Mesenchymal stem cell (in vitro differentiated cells and primary cell): ENCODE results near the gene GRHL1.
A peak's percentile ranks its signal among the peaks of the same experiment; 100 is the strongest.

Experiments
- DNase-seq: peaks from one replicate; pipeline ENCODE4 v3.0.0-alpha.2; 2013
- H2AFZ ChIP-seq: one replicate; pipeline ENCODE4 v1.6.1; 2013; ENCODE audit warnings: low read depth, mild to moderate bottlenecking, control low read depth, inconsistent platforms, low read length, moderate library complexity
- H2AK5ac ChIP-seq: 2 replicates; pipeline ENCODE4 v1.6.1; 2013; ENCODE audit warnings: low read length, moderate library complexity, mild to moderate bottlenecking, inconsistent platforms; ENCODE audit not compliant: severe bottlenecking
- H2BK120ac ChIP-seq: one replicate; pipeline ENCODE4 v1.6.1; 2013; ENCODE audit warnings: low read depth, mild to moderate bottlenecking, inconsistent platforms, low read length, moderate library complexity
- H2BK12ac ChIP-seq, 2 experiments: one replicate each; pipeline ENCODE4 v1.6.1; 2013; ENCODE audit warnings: inconsistent platforms in 2 of 2, low read length in 2 of 2, mild to moderate bottlenecking in 2 of 2, moderate library complexity in 2 of 2, control low read depth in 1 of 2
- H2BK15ac ChIP-seq: one replicate; pipeline ENCODE4 v1.6.1; 2013; ENCODE audit warnings: mild to moderate bottlenecking, low read depth, inconsistent platforms; ENCODE audit not compliant: poor library complexity, severe bottlenecking
- H2BK5ac ChIP-seq: 2 replicates; pipeline ENCODE4 v1.6.1; 2013; ENCODE audit warnings: low read depth, mild to moderate bottlenecking, low read length, control low read depth, inconsistent platforms; ENCODE audit not compliant: poor library complexity, severe bottlenecking
- H3K14ac ChIP-seq, 2 experiments: one replicate each; pipeline ENCODE4 v1.6.1; 2013; ENCODE audit warnings: inconsistent platforms in 2 of 2, low read length in 2 of 2, control low read depth in 1 of 2, mild to moderate bottlenecking in 1 of 2, moderate library complexity in 1 of 2
- H3K18ac ChIP-seq, 2 experiments: one replicate each; pipeline ENCODE4 v1.6.1; 2013; ENCODE audit warnings: inconsistent platforms in 2 of 2, low read length in 2 of 2, control low read depth in 1 of 2, low read depth in 1 of 2, mild to moderate bottlenecking in 1 of 2
- H3K23ac ChIP-seq, 2 experiments: one replicate each; pipeline ENCODE4 v1.6.1; 2013; ENCODE audit warnings: inconsistent platforms in 2 of 2, low read length in 2 of 2, mild to moderate bottlenecking in 2 of 2, moderate library complexity in 2 of 2, control low read depth in 1 of 2
- H3K27ac ChIP-seq: 2 replicates; pipeline ENCODE4 v1.5.1; 2013; ENCODE audit warnings: mild to moderate bottlenecking, moderate library complexity, low read length, control low read depth, inconsistent platforms; ENCODE audit not compliant: poor library complexity, severe bottlenecking
- H3K27me3 ChIP-seq, 2 experiments: 2 replicates each; pipeline versions ENCODE4 v1.6.1 to v1.7.0; 2013; ENCODE audit warnings: low read length in 2 of 2, mild to moderate bottlenecking in 2 of 2, moderate library complexity in 2 of 2, control low read depth in 1 of 2, inconsistent platforms in 1 of 2; ENCODE audit not compliant: control insufficient read depth in 1 of 2, insufficient read depth in 1 of 2
- H3K36me3 ChIP-seq, 2 experiments: 2 replicates each; pipeline versions ENCODE4 v1.6.1 to v1.7.0; 2013; ENCODE audit warnings: low read length in 2 of 2, control low read depth in 1 of 2, inconsistent platforms in 1 of 2, low read depth in 1 of 2, mild to moderate bottlenecking in 1 of 2; ENCODE audit not compliant: insufficient read depth in 2 of 2, control insufficient read depth in 1 of 2
- H3K4ac ChIP-seq, 2 experiments: one replicate each; pipeline ENCODE4 v1.6.1; 2013; ENCODE audit warnings: inconsistent platforms in 2 of 2, low read length in 2 of 2, mild to moderate bottlenecking in 2 of 2, moderate library complexity in 2 of 2, control low read depth in 1 of 2, low read depth in 1 of 2
- H3K4me1 ChIP-seq: 2 replicates; pipeline ENCODE4 v1.6.1; 2013; ENCODE audit warnings: low read depth, low read length, control low read depth; ENCODE audit not compliant: control insufficient read depth, insufficient read depth
- H3K4me2 ChIP-seq: 2 replicates; pipeline ENCODE4 v1.6.1; 2013; ENCODE audit warnings: low read length, mild to moderate bottlenecking, inconsistent platforms; ENCODE audit not compliant: poor library complexity, severe bottlenecking
- H3K4me3 ChIP-seq, 2 experiments: 2 replicates each; pipeline versions ENCODE4 v1.5.1 to v1.7.0; 2013; ENCODE audit warnings: low read length in 2 of 2, mild to moderate bottlenecking in 2 of 2, control low read depth in 1 of 2, low read depth in 1 of 2; ENCODE audit not compliant: insufficient read depth in 1 of 2
- H3K79me1 ChIP-seq: replicated peaks from 2 replicates; pipeline ENCODE4 v1.6.1; 2013; ENCODE audit warnings: mild to moderate bottlenecking, control low read depth, low read length, inconsistent platforms; ENCODE audit not compliant: poor library complexity, severe bottlenecking
- H3K9ac ChIP-seq: 2 replicates; pipeline ENCODE4 v1.7.0; 2013; ENCODE audit warnings: mild to moderate bottlenecking, low read length, moderate library complexity
- H3K9me3 ChIP-seq: 2 replicates; pipeline ENCODE4 v1.7.0; 2013; ENCODE audit warnings: mild to moderate bottlenecking, low read length; ENCODE audit not compliant: control insufficient read depth
- H4K8ac ChIP-seq: one replicate; pipeline ENCODE4 v1.6.1; 2013; ENCODE audit warnings: inconsistent platforms, mild to moderate bottlenecking, low read length, moderate library complexity
- H4K91ac ChIP-seq: one replicate; pipeline ENCODE4 v1.6.1; 2013; ENCODE audit warnings: mild to moderate bottlenecking, low read length, inconsistent platforms
- WGBS: methylation state at CpG from one replicate; pipeline ENCODE4 v1.1.7; 2013; ENCODE audit warnings: mixed read lengths; 5-methylcytosine and 5-hydroxymethylcytosine counted together

GRHL1 gene

DNA sequence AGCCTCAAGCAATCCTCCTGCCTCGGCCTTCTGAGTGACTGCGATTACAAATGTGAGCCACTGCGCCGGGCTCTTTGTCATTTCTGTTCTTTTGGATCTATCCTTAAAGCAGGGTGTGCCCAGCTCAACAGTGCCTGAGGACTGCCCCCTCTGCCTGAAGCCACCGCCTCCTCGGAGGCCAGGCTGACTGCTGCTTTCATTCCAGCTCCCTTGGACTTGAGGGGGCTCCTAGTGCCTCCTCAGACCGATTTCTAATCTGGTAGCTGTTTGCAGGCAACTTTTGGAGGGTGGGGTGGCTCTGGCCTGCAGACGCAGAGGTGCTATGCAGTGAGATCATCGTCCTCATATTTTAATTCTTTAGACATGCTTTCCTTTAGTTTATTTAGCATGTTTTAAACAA is 55.9 kb downstream of the GRHL1 start:
- H2BK15ac ChIP-seq = no peak overlapping the region
- no peak overlapping the region for H3K27ac ChIP-seq
- no peak overlapping the region for H3K4ac ChIP-seq
- no peak overlapping the region for H2AFZ ChIP-seq
- H3K18ac ChIP-seq = no peak overlapping the region
- H3K9me3 ChIP-seq = no peaks in the 10 kb centered on the region
- no peaks in the 10 kb centered on the region for H3K79me1 ChIP-seq
- no peaks in the 10 kb centered on the region for H3K27me3 ChIP-seq
- no peak overlapping the region for H3K4me3 ChIP-seq
- no peak overlapping the region for H3K9ac ChIP-seq
- no peak overlapping the region for H4K91ac ChIP-seq
- H2AK5ac ChIP-seq = no peak overlapping the region
- no peak overlapping the region for H2BK12ac ChIP-seq
- no peak overlapping the region for H3K4me2 ChIP-seq
- no peak overlapping the region for H3K14ac ChIP-seq
- H4K8ac ChIP-seq = no peak overlapping the region
- H3K23ac ChIP-seq = no peak overlapping the region
- H3K36me3 ChIP-seq = peaks cover 0 to 3% of the 10 kb centered on the region in 2 experiments
- no peak overlapping the region for H2BK120ac ChIP-seq
- no peak overlapping the region for H2BK5ac ChIP-seq
- peaks cover 22% of the 10 kb centered on the region for H3K4me1 ChIP-seq
- WGBS = 80% methylated on average over 7 of the region's 9 CpGs
- DNase-seq = no peak

DNA sequence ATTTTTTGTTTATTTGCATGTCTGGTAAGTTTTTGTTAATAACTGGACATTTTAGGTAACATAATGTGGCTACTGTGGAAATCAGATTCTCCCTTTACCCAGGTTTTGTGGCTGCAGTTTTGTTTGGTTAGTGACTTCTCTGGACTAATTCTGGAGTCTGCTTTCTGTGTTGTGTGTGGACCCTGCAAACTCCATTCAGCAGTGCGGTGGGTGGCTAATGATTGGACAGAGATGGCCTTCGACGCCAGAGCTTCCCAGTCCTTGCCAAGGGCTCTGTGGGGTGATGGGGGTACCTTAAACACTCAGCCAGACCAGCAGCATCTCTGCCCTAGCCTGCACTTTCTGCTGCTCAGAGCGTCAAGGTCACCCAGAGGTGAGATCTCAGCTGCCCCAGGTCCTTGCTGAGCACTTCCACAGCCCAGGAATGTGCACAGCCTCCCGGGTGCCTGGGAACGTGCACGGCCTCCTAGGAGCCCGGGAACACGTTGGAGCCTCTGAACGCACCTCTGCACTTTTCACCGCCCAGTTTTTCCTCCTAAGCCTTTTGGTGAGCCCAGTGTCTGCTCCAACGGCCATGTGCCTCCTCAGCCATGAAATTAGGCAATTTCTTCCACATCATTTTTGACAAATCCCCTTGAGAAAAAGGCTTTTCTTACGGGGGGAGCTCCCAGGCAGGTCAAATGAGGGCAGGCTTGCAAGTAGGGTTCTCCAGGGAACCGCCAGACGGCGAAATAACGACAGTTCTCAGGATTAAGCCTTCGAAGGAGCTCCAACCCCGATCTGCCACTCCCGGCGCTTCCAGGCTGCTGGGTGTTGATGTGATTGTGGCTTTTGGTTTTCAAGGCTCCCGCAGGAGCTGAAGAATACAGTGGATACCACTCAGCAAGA is 56.7 kb downstream of the GRHL1 start:
- Histone ChIP-seq H2BK12ac (no peak overlapping the region), H2AK5ac (no peak overlapping the region), H3K14ac (no peak overlapping the region), H3K18ac (no peak overlapping the region), H2BK120ac (no peak overlapping the region), H2BK5ac (no peak overlapping the region), H2AFZ (no peak overlapping the region), H3K4me1 (peaks cover 22% of the 10 kb centered on the region), H3K4me2 (no peak overlapping the region), H3K27ac (no peak overlapping the region), H4K91ac (no peak overlapping the region), H3K4ac (no peak overlapping the region), H3K4me3 (no peak overlapping the region), H3K9me3 (no peaks in the 10 kb centered on the region), H3K23ac (no peak overlapping the region), H3K9ac (no peak overlapping the region), H2BK15ac (no peak overlapping the region), H4K8ac (no peak overlapping the region), H3K79me1 (no peaks in the 10 kb centered on the region), H3K36me3 (peaks cover 0 to 3% of the 10 kb centered on the region in 2 experiments), H3K27me3 (no peaks in the 10 kb centered on the region)
- 76% methylated on average over 22 of the region's 22 CpGs for WGBS
- no peak for DNase-seq

GRCh38 chr2:10008809-10009176 is 57.3 kb downstream of the GRHL1 start:
- H3K9ac ChIP-seq = no peak overlapping the region
- H2BK12ac ChIP-seq = no peak overlapping the region
- no peak overlapping the region for H4K8ac ChIP-seq
- no peak overlapping the region for H3K14ac ChIP-seq
- H3K23ac ChIP-seq = no peak overlapping the region
- H2BK15ac ChIP-seq = no peak overlapping the region
- H2BK120ac ChIP-seq = no peak overlapping the region
- H3K4me1 ChIP-seq = peaks cover 22% of the 10 kb centered on the region
- H3K79me1 ChIP-seq = no peaks in the 10 kb centered on the region
- no peak overlapping the region for H2BK5ac ChIP-seq
- no peaks in the 10 kb centered on the region for H3K27me3 ChIP-seq
- H3K4me3 ChIP-seq = no peak overlapping the region
- H2AFZ ChIP-seq = no peak overlapping the region
- WGBS = 85% methylated on average over 9 of the region's 9 CpGs
- H2AK5ac ChIP-seq = no peak overlapping the region
- H3K27ac ChIP-seq = no peak overlapping the region
- no peak for DNase-seq
- no peak overlapping the region for H3K4me2 ChIP-seq
- H3K36me3 ChIP-seq = peaks cover 0 to 3% of the 10 kb centered on the region in 2 experiments
- no peak overlapping the region for H4K91ac ChIP-seq
- no peak overlapping the region for H3K4ac ChIP-seq
- H3K18ac ChIP-seq = no peak overlapping the region
- no peaks in the 10 kb centered on the region for H3K9me3 ChIP-seq

- Histone ChIP-seq H2AFZ (no peak overlapping the region), H3K4me1 (peaks cover 22% of the 10 kb centered on the region), H3K27me3 (no peaks in the 10 kb centered on the region), H4K8ac (no peak overlapping the region), H3K4ac (no peak overlapping the region), H3K18ac (no peak overlapping the region), H3K23ac (no peak overlapping the region), H3K27ac (no peak overlapping the region), H3K36me3 (peaks cover 0 to 3% of the 10 kb centered on the region in 2 experiments), H2BK5ac (no peak overlapping the region), H3K79me1 (no peaks in the 10 kb centered on the region), H3K9ac (no peak overlapping the region), H3K4me2 (no peak overlapping the region), H2AK5ac (no peak overlapping the region), H2BK12ac (no peak overlapping the region), H3K9me3 (no peaks in the 10 kb centered on the region), H3K4me3 (no peak overlapping the region), H4K91ac (no peak overlapping the region), H2BK15ac (no peak overlapping the region), H2BK120ac (no peak overlapping the region), H3K14ac (peak overlapping the region in 1 of 2 experiments; percentile 2)
- DNase-seq = no peak
- 90% methylated on average over 19 of the region's 19 CpGs for WGBS
These were observed 57.8 kb downstream of the GRHL1 start for GRCh38 chr2:10009271-10009810.
